Ascending aorta (tissue), 2 donors: ENCODE results near the gene NECTIN1. TPM values are rescaled to one million over a fixed set of nuclear protein-coding genes. Genes with fewer than 3 reads are reported as not detected.
A peak's percentile ranks its signal among the peaks of the same experiment; 100 is the strongest.

ENCODE experiments used
- DNase-seq, 2 donors: peaks; one replicate each; pipeline ENCODE4 v3.0.0-alpha.2; 2019; ENCODE audit warnings: low spot score in 2 of 2
- H3K27ac ChIP-seq, 2 donors: fragments of 200-600 bp; sonication (generic); one replicate each; pipeline ENCODE4 v1.5.1; 2016 to 2017; ENCODE audit warnings: mild to moderate bottlenecking in 1 of 2
- H3K27me3 ChIP-seq: fragments of 200-600 bp; sonication (generic); one replicate; pipeline ENCODE4 v1.5.1; 2017
- H3K36me3 ChIP-seq, 2 donors: fragments of 200-600 bp; sonication (generic); one replicate each; pipeline ENCODE4 v1.5.1; 2016
- H3K4me1 ChIP-seq, 2 donors: fragments of 200-600 bp; sonication (generic); one replicate each; pipeline ENCODE4 v1.5.1; 2016 to 2017; ENCODE audit warnings: mild to moderate bottlenecking in 1 of 2
- H3K4me3 ChIP-seq, 2 donors: fragments of 200-600 bp; sonication (generic); one replicate each; pipeline ENCODE4 v1.5.1; 2016 to 2017; ENCODE audit warnings: mild to moderate bottlenecking in 1 of 2
- H3K9me3 ChIP-seq, 2 donors: fragments of 200-600 bp; sonication (generic); one replicate each; pipeline ENCODE4 v1.5.1; 2016
- CTCF ChIP-seq, 3 experiments: fragments of 200-600 bp in 2 of 3; fragments of 450-650 bp in 1 of 3; sonication (generic) in 2 of 3; IDR thresholded peaks; one replicate each; pipeline ENCODE4 v1.5.1; 2016 to 2019; ENCODE audit warnings: antibody characterized with exemption in 3 of 3, mild to moderate bottlenecking in 1 of 3, moderate library complexity in 1 of 3
- intact Hi-C: fragments of 100-400 bp; cut with DNase I; formaldehyde crosslinking; loops from one replicate; pipeline ENCODE4 v1.15.1; 2023
- total RNA-seq: library from RNA; depleted of rRNA; stranded (reverse); fragments of >200 nt; gene quantifications from one replicate; pipeline ENCODE4 v1.1.0, GENCODE V29; 2016

Gene NECTIN1
- total RNA-seq, 1 donor from 2014 or later: 1.6 TPM

DNA sequence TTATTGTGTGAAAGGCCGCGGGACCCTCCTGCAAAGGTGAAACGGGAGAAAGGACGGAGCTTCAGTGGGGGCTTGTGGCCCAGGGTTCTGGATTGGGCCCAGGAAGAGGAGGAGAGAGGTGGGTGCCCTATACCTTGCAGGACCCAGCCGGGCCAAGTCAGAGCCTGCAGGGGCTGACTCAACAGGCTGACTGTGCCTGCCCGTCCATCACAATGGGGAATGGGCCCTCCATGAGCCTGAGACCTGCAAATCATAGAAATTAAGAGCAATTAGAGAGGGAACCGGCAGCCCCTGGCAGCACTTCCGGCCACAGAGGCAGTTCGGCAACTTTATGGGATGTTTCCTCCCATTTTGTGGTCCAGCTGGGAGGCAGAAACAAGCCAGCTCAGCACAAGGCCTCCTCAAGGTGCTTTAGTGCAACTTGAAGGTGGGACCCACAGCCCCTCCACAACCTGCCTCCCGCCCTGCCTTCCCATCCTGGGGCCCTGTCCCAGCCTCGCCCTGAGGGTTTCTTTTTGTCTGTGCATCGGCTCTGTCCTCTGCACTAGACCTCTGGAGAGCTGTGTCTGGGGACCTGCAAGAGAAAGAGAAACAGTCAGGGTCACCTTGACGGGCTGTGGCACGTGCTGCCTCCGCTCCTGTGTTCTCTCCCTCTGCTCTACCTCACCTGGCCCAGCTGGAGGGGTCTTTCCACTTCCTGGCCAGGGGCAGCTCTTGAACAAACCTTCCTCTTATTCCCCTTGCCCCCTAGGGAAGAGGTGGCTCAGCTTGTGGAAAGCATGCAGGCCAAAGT is 19.1 kb upstream of the NECTIN1 start:
- intact Hi-C loops: no loop called here
- Histone ChIP-seq H3K4me3 (no peak overlapping the region), H3K27me3 (no peaks in the 10 kb centered on the region), H3K9me3 (no peaks in the 10 kb centered on the region), H3K4me1 (peaks cover 0 to 5% of the 10 kb centered on the region in 2 donors), H3K27ac (no peak overlapping the region), H3K36me3 (no peaks in the 10 kb centered on the region)
- DNase-seq: no peak
- no peak for TF ChIP-seq CTCF (IDR thresholded peaks at IDR 0.05)

DNA sequence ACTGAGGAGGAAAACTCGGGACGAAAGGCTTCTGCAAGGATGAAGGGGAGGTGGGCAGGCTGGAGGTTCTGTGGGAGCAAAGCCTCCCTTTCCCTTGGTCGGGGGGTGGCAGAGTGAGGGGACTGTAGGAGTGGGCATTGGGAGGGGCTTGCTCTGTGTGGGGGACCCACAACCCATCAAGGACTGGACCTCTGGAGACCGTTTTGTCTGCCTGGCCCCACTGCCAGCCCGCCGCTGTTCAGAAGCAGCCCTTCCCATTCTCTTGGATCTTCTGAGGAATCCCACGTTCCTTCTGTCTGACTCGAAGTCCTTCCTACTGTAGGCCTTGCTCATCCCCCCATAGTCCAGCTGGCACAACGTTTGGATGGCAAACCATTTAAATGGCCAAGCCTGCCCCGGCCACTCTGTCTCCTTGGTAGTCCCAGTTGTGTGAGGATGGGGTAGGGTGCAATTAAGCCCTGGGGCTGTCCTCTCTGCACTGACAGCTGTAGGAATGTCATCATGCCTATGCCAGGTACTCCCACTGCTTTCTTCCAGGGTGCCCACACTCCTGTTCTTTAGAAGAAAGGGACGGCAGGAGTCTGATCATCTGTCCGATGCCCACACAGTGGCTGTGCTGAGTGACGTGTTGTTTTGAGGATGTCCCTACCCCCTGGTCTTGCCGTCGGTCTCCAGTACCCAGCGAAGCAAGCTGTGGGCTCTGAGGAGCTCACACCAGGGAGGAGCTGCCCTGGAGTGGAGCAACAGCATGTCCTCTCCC is 17.0 kb upstream of the NECTIN1 start:
- no peaks in the 10 kb centered on the region for H3K36me3 ChIP-seq
- intact Hi-C loops: no loop called here
- H3K27ac ChIP-seq: no peak overlapping the region
- no peak for DNase-seq
- no peaks in the 10 kb centered on the region for H3K9me3 ChIP-seq
- no peaks in the 10 kb centered on the region for H3K27me3 ChIP-seq
- H3K4me3 ChIP-seq: no peak overlapping the region
- peaks cover 0 to 7% of the 10 kb centered on the region in 2 donors for H3K4me1 ChIP-seq
- no peak for TF ChIP-seq CTCF (IDR thresholded peaks at IDR 0.05)

DNA sequence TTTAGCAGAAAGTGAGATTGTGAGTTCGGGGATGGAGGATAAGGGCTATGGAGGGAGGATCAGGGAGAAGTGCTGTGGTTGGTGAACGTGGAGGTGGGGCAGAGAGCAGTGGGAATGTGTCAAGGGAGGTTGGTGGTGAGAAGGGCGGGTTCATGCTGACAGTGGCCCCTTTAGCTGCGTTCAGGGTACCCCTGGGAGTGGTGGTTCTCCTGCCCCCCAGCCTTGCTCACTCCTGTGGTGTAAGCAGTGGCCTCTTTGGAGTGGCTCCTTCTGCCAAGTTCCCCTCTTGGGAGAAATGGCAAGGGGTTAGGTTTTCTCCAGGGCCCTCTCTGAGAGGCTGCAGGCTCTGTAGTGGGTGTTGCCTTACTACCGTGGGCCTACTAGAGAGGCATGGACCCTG is 16.1 kb upstream of the NECTIN1 start:
- no peaks in the 10 kb centered on the region for H3K27me3 ChIP-seq
- intact Hi-C loops: no loop called here
- DNase-seq: no peak
- H3K4me3 ChIP-seq: no peak overlapping the region
- H3K9me3 ChIP-seq: no peaks in the 10 kb centered on the region
- H3K27ac ChIP-seq: no peak overlapping the region
- peaks cover 0 to 7% of the 10 kb centered on the region in 2 donors for H3K4me1 ChIP-seq
- no peaks in the 10 kb centered on the region for H3K36me3 ChIP-seq
- no peak for TF ChIP-seq CTCF (IDR thresholded peaks at IDR 0.05)

- H3K4me3 ChIP-seq: no peak overlapping the region
- H3K27me3 ChIP-seq: no peaks in the 10 kb centered on the region
- H3K4me1 ChIP-seq: peaks cover 0 to 7% of the 10 kb centered on the region in 2 donors
- no peak for TF ChIP-seq CTCF (IDR thresholded peaks at IDR 0.05)
- DNase-seq: no peak
- H3K36me3 ChIP-seq: no peaks in the 10 kb centered on the region
- H3K27ac ChIP-seq: no peak overlapping the region
- no peaks in the 10 kb centered on the region for H3K9me3 ChIP-seq
- intact Hi-C loops: loop anchor here (5.0 kb wide), 2 partner anchors 77 to 262 kb away; no protein-coding TSS in a partner anchor
Measured at GRCh38 chr11:119744577-119744976, 15.6 kb upstream of the NECTIN1 start.

GRCh38 chr11:119743006-119743405 is 14.0 kb upstream of the NECTIN1 start:
- peaks cover 0 to 7% of the 10 kb centered on the region in 2 donors for H3K4me1 ChIP-seq
- peak overlapping the region in 1 of 2 donors; percentile 36 for H3K4me3 ChIP-seq
- H3K27ac ChIP-seq: no peak overlapping the region
- intact Hi-C loops: loop anchor here (5.0 kb wide), 2 partner anchors 76 to 261 kb away; no protein-coding TSS in a partner anchor
- no peaks in the 10 kb centered on the region for H3K9me3 ChIP-seq
- no peaks in the 10 kb centered on the region for H3K27me3 ChIP-seq
- DNase-seq: no peak
- no peak for TF ChIP-seq CTCF (IDR thresholded peaks at IDR 0.05)
- H3K36me3 ChIP-seq: no peaks in the 10 kb centered on the region
